NCI-H128 (cell line): ENCODE measurements around the gene CAPN7.

Source experiments
- DNase-seq: peaks from one replicate; lab custom pipeline; 2025; ENCODE audit not compliant: unreplicated experiment; lab: John Stamatoyannopoulos, UW

Gene CAPN7

DNA sequence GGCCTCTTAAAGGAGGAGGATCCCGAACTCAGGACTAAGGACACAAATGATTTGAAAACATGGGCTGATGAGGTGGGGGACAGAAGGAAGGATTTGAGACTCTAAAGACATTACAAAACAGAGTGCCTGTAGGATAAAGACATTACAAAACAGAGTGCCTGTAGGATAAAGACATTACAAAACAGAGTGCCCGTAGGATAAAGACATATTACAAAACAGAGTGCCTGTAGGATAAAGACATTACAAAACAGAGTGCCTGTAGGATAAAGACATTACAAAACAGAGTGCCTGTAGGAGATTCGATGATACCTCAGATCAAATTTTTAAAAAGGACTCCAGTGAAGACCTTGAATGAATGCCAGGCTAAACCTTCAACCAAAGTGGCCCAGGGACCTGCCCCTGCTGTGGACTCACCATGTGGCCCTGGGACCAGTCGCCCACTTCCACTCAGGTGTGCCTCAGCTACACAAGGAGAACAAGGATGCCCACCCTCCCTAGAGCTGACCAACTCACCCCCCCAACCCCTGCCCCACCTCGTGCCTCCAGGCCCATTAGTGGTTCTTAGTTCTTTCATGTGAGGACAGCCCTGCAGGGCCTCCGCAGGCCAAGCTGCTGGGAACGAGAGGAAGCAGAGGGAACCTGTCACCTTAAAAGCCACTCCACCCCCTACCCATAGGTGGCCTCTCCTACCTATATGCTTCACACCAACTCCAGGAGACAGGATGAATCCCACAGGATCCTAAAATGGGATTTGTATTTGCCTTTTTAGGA is 66.6 kb downstream of the CAPN7 start:
- no peak for DNase-seq

DNA sequence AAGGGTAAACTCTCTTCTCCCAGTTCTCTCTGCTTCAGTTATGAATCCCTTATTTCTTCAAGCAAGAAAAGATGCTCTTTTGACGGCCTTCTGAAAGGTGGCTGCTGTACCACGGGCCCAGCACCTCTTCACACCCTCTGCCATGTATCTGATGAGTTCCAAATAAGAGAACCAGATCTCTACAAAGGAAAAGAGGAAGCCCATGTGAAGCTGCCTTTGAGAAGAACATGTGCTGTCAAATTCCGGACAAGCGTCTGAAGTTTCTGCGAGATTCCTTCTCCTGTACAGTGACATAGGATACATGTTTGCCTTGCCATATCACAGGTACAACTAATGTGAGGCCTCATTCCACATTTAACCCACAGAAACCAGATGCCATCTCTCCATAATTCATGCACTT is 67.2 kb downstream of the CAPN7 start:
- DNase-seq: no peak

DNA sequence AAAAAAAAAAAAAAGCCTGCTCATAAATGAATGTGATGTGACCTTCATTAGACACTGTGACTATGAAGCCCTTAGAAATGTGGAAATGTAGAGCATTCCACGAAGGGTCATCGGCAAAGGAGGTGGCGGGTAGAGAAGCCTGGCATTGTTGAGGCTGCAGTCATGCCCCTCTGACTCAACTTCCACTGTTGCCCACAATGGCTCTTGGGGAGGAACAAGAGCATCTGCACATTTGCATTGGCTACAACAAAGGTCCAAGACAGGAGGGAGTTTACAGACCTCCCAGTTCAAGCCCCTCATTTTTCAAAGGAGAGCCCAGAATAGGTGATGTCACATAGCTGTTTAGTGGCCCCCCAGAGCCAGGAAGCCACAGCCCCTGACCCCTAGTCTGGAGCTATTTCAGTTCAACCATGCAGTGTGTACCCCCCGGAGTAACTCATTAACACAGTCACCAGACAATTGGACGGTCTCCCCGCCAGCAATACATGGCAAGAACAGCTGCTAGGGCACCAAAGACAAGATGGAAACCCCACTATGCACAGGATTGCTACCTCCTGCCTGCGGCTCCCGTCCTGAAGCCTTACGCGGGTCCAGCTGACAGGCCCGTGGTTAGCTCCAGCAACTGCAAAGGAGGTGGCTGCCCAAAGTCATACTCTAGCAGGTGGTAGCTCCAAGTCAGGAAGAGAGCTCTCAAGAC is 70.1 kb downstream of the CAPN7 start:
- DNase-seq: no peak

DNA sequence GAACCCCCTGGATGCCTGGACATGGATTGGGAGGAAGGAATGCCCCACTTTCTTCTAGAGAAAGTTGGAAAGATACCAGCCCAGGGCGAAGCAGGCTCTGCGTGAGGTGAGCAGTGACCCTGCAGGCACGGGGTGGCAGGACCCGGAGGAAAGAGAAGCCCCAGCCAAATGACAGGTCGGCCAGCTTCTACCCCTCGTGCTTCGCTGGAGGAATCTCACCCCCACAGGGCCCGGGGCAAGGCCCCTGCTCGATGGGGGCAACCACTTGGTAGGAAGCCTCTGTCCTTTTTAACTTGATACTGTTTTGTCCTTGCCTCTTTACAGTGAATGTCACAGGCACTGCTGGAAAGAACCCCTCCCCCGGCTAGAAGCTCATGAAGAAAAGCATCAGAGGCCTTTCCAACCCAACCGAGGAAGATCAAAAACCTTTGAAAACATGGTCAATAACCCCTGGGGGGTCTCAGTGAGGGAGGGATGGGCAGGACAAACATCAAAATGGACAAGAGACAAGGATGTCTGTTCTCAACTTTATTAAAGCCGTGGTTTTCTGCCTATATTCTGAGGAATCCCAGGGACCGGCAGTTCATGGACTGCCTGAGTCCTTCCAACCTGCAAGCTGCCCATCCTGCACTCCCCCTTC is 71.9 kb downstream of the CAPN7 start:
- DNase-seq: no peak

DNA sequence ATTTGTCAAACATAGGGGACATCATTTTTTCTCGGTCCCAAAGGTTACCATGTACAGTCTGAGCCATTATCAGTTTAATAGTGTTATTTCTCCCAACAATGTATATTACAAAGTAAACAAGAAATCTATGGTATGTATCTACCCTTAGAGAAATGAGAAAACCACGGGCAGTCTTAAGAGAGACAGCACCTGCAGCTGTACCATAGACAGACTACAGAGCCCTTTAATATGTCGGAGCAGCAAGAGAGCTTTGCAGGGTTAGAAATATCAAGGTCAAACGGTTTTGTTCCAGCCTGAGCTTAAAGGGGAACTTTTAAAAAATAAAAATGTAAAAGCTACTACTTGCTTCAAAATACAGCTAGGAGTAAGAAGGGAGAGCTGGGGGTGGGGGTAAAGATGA is 73.2 kb downstream of the CAPN7 start:
- DNase-seq: no peak

DNA sequence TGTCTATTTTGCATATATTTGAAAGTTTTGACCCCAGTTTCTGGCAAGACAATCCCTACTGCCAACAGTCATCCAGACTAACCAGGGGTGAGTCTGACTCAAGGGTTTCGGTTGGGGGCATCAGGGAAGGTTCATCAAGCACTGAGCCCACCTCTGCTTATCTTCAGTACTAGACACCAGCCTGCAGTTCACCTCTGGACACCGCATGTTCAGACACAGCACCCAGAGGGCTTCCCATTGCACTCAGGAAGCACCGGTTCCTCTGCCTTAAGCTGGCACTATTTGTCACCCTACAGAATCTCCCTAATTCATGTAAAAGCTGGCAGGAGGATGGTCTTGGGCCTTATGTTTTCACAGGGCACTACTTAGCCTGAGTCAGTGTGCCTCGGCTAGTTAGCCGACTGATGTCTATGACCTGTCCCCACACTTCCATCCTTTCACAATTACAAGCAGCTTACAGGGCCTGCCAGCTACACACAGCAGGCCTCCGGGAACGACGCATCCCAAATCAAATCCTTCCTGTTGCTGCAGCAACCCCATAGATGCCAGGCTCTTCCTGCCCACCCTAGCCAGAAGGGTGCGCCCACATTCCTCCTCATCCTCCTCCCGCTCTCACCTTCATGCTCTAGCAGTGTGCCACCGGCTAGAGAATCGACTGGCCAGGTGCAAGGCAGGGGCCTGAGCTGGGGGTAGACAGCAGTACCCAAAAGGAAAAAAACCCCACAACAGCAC is 73.8 kb downstream of the CAPN7 start:
- DNase-seq: no peak

DNA sequence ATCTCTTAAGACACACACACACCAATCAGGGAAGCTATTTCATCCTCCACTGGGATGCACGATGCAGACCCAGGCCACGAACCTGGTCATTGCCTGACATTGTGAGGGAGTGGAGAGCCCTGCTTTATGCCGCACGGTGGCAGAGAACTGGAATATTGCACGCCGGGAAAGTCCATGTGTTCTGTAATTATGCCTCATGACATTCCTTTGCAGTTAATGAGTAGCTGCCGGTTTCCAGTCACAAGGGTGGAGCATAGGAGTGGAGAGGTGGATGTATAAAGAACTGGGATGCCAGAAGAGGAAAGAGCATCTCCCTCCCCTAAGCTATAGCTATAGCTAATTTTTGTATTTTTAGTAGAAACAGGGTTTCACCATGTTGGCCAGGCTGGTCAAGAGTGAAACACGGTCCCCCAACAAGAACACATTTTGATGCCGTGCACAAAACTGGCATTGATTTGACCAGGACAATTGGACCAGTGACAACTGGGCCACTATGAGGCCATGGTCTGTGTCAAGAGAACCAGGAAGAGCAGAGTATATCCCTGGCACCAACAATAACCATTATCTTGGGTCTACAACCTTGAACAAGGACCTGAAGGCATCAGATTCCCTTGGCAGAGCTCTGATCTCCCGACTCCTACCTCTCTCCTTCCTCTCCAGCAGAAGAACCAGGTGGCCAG is 74.9 kb downstream of the CAPN7 start:
- no peak for DNase-seq

DNA sequence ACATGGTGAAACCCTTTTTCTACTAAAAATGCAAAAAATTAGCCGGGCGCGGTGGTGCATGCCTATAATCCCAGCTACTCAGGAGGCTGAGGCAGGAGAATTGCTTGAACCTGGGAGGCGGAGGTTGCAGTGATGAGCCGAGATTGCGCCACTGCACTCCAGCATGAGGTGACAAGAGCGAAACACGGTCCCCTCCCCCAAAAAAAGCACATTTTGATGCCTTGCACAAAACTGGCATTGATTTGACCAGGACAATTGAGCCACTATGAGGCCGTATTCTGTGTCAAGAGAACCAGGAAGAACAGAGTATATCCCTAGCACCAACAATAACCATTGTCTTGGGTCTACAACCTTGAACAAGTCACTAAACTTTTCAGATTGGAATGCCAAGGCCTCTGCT is 75.8 kb downstream of the CAPN7 start:
- DNase-seq: no peak

DNA sequence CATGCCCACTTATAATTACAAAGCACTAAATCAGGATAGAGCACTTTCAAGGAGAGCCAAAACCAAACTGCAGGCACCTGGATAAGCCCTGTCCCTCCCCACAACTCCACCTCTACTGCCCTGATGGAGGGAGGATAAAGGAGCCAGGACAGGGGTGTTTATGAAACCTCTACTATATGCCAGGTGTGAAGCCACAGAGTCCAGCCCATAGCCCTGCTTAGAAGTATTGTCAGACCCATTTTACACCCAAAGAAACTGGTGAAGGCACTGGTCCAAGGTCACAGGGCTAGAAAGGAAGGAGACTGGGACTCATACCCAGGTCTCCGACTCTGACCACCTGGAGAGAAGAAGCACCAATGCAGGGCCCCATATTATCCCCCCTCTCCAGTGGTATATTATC is 77.7 kb downstream of the CAPN7 start:
- no peak for DNase-seq

DNA sequence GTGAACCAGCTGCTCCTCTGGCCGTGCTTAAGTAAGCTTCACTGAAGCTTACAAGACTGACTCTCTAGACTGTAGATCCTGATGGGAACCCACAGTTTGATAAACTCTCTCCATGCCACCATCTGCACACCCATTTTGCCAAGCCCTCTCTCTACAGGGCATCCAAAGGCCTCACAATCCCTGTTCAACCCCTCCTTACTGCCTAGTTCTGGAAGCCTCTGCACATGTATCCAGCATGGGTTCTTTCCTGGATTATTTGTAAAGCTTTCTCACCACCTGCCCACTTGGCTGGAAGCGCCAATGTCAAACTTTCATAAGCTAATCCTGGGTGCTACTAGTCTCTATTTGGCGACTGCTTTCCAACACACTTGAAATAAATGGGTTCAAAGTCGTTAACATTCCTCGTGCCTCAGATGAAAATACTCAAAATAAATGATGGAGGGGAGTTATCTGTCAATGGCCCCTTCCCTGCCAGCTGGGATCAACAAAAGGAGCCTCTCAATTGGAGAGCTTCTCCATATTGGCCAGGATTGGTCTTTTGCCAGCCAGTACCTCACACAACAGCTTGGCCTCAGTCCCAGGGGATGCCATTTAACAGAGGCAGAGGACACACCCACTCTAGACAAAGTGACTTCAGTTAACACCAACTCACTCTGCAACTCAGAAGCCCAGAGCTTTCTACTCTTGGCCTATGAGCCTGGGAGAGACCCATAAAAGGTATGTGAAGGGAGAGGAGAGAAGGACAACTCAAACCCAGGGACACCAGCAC is 78.3 kb downstream of the CAPN7 start:
- peak; percentile 85 for DNase-seq

DNA sequence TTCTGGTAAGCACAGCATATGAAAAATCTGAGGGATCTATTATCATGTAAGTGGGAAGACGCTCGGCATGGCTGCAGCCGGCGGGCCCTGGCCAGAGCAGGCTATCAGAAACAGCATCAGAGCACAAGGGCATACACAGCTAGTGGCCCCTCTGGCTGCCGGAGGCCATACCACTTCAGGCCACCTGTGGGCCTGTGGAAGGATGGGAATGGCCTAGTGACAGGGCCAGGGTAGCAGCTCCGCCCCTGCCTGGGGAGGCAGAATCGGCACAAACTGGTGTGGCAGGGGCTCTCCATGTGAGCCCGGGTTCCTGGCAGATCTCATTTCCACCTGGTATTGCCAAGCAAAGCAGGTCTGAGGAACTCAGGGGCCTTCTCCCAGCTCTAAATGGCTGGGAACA is 80.0 kb downstream of the CAPN7 start:
- no peak for DNase-seq

DNA sequence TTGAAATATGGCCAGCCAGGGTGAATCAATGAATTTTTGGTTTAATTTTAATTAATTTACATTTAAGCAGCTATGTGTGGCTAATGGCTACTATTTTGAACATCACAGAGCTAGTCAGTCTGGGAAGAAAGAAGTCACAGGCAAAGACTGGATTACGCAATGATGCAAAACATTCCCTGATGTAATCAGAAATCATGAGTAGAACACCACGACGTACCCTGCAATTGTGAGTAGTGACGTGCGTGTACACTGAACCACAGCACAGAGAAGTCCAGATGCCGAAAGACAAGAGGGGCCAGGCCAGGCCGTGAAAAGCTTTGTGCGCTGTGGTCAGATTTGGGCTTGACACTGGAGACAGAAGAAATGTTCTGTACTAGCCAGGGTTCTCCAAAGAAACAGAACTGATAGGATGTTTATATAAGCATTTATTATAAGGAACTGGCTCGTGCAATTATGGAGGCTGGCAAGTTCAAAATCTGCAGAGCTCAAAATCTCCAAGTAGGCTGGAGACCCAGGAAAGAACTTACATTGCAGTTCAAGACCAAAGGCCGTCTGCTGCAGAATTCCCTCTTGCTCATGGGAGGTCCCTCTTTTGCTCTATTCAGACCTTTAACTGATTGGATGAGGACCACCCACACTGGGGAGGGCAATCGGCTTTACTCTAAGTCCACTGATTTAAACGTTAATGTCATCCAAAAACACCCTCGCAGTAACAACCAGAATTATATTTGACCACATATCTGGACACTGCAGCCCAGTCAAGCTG is 81.7 kb downstream of the CAPN7 start:
- DNase-seq: no peak

DNA sequence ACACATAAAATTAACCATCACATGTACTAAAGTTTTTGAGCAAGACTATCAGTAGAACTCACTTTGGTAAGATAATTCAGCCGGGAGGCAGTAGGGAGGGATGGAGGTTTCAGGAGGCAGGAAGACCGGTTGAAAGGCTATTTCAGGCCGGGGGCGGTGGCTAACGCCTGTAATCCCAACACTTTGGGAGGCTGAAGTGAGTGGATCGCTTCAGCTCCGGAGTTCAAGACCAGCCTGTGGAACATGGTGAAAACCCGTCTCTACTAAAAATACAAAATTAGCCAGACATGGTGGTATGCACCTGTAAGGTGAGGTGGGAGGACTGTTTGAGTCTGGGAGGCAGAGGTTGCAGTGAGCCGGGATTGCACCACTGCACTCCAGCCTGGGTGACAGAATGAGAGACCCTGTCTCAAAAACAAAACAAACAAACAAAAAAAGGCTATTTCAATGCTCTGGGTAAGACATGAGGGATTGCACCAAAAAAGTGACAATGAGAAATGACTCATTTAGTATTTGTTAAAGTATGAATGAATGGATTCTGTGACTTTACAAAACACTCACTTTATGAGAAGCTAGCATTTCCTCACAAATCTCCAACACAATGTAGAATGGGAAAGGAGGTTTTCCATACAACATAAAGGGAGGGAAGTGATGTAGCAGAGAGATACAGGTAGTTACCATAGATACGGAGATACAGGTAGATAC is 82.4 kb downstream of the CAPN7 start:
- no peak for DNase-seq

DNA sequence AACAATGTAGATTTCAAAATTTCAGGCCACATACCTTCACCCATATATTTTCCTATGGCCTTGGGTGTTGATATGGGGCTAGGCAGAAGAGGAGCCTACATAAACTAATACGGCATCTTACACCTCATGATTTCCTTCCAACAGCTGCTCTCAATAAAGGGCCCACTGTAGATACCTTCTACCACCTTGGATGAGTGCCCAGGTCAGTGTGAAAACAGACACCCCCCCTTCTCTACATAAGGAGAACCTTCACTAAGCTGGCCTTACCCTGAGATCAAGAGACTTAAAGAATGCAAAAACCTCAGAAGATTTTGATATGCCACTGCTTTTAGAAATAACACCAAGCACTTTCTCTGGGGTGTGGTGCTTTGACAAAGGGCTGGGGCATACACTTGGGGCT is 83.6 kb downstream of the CAPN7 start:
- no peak for DNase-seq

DNA sequence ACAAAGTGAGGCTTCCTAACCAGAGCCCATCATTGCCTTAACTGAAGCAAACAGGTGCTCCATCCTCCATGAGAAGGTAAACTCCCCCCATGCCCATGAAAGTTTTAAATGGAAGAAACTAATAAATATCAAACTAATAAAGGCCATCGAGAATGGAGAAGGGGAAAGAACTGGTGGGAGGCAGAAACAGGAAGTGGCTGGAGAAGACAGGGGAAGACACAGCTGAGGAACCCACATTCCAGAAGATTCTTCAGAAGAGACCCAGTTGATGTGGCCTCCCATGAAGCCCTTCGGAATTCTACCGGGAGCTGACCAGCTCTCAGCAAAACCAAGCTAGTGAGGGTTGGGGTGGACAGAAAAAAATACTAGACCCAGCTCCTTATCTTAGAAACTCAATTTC is 84.7 kb downstream of the CAPN7 start:
- no peak for DNase-seq

DNA sequence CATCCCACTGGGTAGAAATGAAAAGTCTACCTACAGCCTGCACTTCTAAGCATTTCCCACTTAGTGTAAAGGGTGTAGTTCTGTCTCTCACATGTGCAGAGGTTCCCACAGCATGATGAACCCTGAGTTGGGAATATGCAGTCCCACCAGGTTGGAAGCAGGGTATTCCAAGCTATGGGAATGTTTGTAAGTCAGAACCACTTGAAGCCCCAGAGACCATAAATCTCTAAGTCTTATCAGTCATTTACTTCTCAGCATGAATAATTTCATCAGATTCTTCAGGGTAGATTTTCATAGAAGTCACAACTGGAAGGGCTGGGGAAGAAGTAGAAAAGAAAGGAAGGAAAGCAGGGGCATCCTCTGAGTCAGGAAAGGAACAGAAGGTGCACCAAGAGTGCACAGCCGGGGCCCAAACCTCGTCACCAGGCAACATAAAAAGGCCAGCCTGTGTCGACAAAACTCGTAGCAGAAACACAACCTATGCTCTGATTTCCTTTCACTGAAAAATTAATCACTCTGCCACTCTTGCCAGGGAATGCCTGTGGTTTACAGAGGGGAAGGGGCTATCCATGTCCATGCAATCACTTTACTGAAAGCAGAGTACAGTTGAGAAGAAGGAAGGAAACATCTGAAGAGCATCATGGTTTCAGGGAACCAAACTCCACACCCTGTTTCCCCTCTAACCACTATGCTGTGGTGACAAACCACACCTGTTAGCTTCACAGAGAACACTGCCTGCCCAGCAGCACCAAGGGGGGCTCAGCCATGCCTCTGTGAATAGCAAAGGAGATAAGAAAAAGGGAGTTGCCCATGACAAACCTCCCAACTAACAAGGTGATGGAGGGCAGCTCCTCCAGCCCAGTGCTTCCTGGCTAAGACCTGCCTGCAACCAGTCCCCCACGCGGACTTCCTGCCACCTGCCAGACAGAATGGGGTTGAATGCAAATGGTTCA is 85.8 kb downstream of the CAPN7 start:
- DNase-seq: no peak

DNA sequence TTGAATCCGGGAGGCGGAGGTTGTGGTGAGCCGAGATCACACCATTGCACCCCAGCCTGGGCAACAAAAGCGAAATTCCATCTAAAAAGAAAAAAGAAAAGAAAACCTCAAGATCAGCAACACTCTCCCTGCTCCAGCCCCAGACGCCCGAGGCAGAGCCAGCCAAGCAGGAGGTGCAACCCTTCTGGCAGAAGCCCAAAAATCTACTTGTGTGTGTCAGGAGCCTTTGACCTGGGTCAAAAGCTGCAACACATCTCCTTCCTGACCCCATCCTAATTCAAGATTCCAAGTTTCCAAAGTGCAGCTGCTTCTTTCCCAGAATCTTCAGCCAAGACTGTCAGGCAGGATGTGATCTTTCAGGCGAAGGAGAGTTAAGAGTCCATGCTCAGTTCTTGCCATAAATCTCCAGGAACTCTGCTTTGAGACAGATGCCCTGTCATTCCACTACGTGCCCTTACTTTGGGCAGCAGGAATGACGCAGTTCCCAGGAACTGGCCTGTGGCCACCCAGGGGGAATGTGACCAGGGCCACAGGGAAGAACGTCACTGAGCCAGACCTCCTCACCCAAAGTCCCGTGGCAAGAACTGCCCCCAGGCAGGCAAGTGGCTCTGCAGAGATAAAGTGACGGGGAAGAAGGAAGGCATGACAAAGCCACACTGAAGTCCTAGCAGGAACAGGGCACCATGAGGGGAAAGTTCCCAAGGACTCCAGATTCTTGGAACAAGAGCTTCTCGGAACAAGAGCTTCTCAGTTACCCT is 86.9 kb downstream of the CAPN7 start:
- DNase-seq: no peak
